Kidney glomerular epithelial cell (primary cell): Measurements from ENCODE around the gene BCL2L11.

ENCODE experiments used
- DNase-seq: peaks from one replicate; lab custom pipeline; 2025; lab: John Stamatoyannopoulos, UW

BCL2L11 gene

DNA sequence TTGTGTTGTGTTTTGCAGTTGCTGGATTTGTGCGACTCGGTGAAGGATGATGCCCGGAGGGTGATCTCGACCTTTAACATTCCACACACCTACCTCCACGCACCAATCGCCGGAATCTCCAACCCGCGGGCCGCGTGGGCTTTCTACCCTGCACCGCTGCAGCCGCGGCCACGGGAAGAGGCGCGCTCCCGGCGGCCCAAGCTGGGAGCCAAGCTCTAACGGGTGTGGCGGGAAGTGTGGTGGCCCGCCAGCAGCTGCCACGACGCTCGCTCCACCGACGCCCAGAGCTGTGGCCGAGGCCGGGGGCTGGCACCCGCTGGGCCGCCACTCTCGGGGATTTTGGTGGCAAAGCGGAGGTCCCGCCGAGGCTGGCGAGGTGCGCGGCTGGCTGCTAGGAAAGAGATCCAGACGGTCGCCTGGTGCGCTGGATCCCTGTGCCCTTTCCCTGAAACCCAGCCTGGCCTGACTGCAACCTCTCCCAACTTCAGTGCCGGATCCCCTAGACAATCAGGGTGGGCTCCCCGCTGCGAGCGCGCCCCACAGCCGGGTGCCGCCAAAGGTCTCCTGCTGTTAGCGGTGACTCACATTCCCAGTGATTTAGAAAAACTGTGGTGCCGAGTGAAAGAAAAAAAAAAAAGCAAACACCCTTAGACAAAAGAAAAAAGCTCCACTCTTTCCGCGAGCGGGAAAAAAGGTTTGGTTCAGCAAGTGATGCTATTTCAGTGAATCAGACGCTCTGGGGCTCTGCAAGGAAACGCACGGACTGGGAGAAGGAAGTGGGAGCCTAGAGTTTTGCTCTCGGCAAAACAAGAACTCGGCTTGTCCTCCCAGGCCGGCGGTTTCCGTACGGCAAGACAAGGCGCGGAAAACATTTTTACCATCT lies 2.9 kb upstream of the BCL2L11 start:
- DNase-seq = no peak

DNA sequence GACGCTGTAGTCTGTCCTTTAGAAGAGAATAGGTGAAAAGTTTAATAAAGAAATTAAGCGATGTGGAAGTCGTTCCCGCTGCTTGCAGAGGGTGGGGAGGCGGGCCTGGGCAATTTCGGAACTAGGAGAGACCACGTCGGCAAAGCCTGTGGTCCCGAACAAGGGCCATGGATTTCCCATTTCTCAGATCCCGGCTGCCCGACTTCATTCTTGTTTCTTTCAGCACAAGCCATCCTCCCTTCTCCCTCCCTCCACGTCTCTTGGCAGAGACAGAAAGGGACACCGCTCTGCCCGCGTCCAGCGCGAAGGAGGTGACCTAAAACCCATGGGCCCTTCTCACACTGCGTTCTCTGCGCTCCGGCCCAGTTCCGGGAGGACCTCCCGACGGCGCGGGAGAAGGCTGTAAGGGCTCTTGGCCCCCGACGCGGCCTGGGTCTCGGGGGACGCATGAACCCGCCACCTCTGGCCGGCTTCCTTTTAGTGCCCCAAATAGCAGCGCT lies 2.2 kb upstream of the BCL2L11 start:
- no peak for DNase-seq

DNA sequence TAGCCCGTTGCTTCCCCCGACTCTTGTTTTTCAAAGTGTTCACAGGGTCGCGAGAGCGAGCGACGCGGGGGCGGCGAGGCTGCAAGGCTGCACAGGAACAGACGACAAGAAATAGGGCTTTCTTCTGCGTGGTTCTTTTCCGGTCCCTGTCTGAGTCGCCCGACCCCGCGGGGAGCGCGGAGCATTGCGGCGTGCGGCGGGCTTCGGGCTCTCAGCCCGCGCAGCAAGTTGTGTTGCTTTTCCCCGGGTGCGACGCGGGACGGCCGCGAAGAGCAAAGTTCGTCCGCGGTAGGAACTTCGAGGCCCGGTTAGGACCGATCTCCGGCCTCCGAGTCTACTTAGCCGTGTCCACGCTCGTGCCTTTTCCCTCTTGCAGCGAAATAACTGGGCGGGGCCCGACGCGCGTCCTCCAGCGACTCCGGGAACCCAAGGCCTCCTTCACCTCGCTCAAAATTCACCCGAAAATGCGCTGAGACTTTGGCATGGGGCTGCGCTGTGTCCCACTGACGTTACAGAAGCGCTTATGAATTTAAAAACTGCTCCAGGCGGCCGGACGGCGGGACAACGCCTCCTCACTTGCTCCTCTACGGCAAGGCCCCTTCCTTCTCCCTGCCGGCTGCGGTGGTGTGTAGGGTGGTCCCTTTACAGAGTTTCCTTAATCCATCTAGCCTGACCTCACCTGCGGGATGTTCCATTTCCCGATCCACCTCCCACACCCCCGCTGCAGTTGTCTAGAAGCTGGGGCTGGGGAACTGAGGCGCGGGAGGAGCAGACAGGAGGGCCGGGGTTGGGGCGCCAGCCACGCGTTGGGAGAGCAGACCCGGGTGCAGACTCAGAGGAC lies 1.5 kb upstream of the BCL2L11 start:
- no peak for DNase-seq

DNA sequence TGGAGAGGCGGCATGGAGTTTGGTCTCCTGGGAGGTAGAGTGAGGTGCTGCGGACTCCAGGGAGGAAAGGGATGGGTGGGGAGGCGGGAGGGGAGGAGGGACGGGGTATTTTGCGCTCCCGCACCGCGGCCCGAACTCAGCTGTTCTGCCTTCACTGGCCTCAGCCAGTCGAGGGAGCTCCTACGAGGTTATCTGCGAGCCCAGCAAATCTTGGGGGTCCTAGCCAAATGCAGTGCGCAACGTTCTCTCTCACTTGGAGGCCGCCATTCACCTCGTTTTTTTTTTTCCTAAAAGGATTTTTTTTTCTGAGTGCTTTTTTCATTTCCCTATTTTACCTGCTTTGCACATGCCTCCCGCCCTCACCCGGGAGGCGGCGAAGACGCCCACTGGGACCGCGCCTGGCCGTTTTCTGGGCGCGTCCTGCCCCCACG lies 877 bp upstream of the BCL2L11 start:
- DNase-seq = no peak

DNA sequence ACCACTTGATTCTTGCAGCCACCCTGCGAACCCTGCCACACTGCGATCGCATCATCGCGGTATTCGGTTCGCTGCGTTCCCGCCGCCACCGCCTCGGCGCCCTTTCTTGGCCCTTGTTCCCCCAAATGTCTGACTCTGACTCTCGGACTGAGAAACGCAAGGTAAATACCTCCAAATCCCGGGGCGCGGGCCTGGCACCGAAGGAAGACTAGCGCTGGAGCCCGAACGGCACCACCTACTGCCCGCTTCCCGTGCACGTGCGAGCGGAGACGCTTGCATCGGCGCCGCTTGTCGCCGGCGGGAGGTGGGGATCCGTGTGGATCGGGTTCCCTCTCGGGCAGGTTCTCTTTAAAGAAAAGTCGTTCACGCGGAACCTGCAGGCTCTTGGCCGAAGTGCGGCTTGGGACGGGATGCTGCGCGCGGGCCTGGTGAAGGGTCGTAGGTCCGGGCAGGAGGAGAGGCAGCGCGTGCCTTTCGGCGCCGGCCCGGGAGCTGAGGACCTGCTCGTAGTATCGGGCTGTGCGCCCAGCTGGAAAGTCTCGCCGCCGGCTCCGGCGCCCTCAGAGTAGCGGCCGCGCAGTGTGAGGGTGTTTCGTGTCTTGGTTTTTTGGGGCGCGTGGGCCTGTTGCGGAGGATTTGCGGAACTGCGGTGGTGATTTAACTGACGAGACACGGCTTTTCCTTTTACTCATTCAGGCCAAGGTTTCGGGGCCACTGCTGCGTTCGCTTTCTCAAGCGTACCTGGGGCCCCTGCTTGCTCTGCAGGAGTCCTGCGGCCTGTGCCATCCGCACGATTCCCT lies 514 bp downstream of the BCL2L11 start:
- DNase-seq = no peak

DNA sequence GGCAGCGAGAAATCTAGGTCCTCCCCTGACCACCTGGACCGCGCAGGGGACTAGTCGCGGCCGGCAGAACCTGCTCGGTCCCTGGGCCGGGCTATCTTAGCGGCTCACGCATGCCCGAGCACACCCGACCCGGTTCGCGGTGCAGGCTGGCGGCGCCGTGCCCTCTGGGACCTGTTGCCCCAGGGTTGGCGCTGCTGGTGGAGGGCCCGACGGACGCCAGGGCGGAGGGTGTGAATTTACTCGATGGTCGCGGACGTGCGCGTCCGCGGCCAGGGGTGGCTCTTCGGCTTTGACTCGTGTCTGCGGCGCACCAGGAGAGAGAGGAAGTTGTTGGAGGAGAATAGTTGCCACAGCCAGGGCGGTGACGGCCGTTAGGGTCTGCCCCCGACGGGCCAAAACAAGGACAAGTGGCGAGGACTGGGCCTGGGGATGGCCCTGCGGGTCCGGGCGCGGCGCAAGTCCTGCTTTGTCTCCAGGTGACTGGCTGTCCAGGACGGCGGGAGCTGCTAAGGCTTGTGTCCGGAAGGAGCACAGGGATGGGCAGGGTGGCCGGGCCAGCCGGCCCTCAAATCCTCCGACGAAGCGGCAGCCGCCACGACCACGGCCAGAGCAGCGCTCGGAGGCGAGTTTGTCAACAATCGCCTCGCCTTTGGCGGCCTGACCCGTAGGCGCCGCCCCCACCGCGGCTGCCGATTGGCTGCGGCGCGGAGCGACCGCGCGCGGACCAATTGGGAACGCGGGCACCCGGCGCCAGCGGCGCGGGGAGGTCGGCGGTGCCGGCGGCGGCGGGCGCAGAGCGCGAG lies 1.3 kb downstream of the BCL2L11 start:
- peak; percentile 74 for DNase-seq

DNA sequence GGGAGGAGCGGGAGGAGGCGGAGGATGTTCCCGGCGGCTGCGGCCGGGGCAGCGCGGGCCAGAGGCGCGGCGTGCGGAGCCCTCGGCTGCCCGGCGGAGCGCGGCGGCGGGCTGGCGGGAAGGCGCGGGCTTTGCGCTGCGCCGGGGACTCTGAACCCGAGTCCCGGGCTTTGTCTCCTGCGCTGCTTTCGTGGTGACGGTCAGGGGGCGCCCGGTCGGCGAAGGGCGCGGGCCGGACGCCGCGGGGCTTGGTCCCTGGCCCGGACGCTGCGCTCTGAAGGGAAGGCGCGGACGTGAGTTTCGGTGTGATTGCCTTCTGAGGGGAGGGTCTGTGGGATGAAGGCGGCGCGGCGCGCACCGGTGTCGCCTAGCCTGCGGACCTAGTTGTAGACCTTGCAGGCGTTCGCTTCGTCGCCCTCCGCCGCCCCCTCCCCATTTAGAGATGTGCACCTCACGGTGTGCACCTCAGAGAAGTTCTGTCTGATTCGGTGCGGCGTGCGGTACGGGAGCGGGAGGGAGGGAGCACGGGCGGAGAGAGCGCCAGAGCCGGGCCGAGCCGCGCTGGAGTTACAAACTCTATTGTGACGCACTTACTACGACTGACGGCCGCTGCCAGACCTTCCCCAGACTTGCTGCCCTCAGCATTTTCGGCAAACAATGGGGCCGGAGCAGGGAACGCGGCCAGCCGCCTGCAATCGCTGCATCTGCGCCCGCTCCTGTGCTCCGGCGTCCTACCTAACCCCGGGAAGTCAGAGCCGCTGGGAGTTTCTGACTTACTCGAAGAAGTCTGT lies 2.1 kb downstream of the BCL2L11 start:
- DNase-seq = peak; percentile 72

DNA sequence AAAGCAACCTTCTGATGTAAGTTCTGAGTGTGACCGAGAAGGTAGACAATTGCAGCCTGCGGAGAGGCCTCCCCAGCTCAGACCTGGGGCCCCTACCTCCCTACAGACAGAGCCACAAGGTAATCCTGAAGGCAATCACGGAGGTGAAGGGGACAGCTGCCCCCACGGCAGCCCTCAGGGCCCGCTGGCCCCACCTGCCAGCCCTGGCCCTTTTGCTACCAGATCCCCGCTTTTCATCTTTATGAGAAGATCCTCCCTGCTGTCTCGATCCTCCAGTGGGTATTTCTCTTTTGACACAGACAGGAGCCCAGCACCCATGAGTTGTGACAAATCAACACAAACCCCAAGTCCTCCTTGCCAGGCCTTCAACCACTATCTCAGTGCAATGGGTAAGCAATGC lies 3.0 kb downstream of the BCL2L11 start:
- DNase-seq = no peak

DNA sequence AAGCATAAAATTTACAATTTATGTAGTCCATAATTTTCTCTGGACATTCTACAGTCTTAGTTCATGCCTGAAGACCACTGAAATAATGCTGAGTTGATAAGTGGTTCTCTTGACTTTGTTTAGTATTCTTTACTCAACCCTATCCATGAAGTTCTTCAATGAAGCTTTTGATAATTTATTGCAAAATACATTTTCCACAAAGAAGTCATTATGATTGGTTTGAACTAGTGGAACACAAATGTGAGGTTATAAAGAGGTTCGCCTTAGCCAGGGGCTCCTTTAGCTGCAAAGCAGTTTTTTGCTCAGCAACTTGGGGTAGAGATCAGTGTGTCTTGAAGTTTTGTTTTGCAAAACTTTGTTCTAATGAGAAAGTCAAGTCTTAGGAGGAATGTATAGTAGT lies 5.9 kb downstream of the BCL2L11 start:
- no peak for DNase-seq

DNA sequence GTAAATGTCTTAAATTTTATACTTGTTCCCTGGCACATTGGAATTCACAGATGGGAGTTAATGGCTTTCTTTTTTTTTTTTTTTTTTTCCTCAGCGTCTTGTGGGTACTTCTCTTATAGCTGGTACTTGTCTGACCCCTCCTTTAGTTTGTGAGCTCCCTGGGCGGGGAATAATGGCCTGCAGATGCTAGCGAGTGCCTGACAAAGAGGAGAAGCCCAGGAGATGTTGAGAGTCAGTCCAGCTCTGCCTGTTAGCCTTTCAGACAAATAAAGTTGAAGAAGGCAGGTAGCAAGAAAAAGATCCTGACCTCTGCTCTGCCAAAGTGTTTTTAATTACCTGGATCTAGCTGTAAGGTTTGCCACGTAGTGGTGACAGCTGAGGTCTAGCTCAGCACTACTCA lies 6.6 kb downstream of the BCL2L11 start:
- no peak for DNase-seq

DNA sequence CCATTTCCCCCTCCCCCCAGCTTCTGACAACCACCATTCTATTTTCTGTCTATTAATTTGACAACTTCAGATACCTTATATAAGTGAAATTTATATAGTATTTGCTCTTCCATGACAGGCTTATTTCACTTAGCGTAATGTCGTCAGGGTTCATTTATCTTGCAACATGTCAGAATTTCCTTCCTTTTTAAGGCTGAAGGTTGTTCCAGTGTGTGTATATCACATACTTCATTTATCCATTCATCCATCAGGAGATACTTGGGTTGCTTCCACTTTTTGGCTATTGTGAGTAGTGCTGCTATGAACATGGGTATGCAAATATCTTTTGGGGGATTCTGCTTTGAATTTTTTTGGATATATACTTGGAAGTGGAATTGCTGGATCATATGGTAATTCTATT lies 7.4 kb downstream of the BCL2L11 start:
- no peak for DNase-seq

DNA sequence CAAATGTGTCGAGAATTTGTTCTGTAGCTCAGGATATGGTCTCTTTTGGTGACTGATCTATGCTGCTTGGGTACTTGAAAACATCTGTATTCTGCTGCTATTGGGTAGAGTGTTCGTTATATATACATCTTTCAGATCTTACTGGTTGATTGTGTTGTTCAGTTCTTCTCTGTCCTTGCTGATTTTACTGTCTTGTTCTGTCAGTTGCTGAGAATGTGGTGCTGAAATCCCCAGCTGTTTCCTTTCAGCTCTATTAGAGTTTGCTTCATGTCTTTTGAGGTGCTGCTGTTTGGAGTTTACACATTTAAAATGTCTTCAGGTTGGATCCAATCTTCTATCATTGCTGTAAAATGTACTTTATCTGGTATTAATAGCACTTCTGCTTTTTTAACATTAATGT lies 12.9 kb downstream of the BCL2L11 start:
- DNase-seq = no peak

DNA sequence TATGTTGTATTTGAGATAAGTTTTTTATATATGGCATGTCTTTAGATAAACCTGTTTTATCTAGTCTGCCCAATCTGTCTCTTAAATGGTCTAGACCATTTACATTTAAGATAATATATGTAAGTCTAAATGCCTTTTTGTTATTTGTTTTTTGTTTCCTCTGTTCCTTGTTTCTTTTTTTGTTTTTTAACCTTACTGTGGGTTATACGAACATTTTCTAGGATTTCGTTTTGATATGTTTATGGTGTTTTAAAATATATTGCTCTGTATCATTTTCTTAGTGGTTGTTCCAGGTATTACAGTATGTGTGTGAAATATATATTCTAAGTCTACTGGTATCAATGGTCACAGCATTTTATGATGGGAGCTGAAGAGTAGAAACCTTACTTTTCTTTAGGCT lies 13.3 kb downstream of the BCL2L11 start:
- no peak for DNase-seq

DNA sequence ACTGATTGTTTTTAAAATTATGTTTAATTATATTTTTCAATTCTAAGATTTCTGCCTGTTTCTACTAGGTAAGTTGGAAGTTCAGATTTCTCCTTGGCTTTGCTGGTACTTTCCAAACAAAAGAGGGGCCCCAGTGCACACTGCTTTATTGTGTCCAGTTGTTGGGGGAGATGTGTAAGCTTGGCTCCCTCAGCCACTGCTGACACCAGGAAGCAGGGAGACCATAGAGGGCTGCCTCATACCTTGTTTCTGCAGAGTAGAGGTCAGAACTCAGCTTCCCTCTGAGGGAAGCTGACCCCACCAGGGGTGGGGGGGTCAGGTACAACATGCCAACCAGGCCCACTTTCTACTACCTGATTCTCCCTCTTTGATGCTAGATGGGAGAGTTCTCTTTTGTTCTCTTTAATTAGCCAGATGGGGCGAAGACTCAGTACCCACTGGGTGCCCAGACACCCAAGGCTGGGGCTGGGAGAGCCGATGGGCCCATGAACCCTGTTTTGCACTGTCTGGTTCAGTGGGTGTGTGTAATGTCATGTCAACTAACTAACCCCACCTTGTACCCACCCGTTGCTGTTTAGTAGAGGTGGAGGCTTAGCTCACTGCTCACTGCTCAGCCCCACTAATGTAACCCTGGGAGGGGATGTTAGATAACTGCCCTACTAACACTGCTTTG lies 14.7 kb downstream of the BCL2L11 start:
- no peak for DNase-seq

DNA sequence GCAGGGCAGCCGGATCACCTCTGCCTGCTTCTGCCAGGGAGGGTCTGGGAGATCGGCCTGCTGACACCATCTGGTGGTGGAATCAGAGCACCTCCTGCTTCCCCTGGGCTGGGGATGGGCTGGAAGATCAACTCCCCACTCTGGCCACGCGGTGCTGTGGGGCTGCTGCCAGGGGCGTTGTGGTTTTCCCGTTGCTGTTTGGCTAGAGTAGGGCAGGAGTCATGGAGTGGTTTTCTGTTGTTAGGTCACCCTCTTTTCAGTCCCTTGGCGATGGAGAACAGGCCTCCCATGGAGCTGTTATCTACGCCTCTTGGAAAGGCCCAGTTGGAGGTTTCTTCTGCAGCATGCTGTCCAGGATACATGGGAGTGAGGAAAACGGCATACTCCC lies 15.2 kb downstream of the BCL2L11 start:
- DNase-seq = no peak

DNA sequence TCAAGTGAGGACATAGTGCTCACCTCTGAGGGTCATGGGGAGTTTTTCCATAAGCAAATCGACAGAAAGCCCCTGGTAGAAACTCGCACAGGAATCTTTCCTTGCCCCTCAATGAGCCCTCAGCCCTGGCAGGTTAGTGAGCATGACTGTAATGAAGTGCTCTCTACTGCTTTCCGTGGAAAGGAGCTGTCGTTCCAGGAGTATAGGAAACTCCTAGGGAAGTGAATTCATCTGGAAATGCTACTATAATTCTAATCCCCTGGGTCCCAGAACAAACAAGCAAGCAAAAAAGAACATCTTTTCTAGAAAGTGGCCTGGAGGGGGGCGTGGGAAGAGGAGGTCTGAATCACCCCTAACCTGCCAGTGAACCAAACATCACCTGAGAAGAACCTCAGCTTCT lies 18.1 kb downstream of the BCL2L11 start:
- DNase-seq = no peak

DNA sequence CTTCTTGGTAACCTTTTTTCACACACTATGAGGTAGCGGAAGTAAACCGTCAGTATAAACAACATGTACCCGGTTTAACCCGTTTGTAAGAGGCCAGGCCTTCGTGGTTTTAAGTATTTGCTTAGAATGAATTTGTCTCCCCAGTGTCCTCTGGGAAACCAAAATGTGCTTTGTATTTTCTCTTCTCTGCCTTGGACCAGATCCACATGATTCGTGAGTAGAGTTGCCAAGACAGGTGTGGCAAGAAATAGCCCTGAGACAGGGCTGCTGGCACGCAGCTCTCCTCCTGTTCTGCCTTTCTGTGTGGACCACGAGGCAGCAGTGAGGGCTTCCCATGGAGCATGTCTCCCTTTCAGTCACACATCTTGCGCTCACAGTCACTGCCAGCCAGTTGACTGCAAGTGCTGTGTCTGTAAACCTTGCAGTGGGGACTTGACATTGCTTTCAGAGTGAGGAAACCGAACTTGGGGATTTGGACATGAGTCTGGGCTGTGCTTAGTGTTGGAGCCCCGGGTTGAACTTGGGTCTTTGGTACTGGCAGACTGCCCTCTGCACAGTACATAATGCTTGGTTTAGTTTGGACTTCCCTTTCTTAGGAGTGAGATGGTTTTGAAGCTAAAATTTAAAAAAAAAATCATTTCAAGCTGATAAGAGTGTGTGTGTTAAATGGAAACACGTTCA lies 19.1 kb downstream of the BCL2L11 start:
- no peak for DNase-seq

DNA sequence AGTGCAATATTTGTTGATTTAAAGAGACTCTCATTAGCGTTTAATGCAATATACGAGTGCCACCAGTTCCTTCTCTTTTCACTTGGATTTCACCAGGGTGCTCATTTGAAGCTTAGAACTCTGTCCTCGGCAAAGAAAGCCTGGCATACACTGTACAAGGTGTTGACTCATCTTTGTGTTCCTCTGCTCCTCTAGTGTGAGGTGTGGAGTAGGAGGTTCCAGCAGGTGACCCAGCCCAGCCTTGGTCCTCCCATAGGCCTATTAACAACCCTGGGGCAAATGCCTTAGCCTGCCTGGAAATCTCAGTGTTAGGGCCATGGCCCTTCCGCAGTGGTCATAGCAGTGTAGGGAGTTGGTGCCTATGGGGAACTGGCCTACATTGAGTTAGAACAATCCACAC lies 20.1 kb downstream of the BCL2L11 start:
- DNase-seq = no peak

DNA sequence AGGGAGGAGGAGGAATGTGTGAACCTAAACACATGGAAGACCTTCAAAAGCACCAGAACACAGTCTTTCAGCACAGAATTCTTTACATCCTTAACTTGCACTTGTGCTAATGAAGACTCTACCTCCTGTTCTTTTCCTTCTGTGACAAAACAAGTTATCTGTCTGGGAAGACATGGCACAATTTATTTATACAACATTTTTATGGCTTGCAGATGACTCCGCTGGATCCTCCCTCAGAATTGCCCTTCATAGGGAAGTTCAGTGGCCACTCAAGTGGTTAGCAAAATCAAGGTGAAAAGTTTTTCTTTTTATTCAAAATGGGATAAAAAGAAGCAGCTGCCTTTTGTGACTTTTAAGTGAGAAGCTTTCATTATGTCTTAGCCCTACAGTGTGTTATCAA lies 21.4 kb downstream of the BCL2L11 start:
- DNase-seq = no peak
